ENCODE data around the gene TRMT61B.

Gene TRMT61B

DNA sequence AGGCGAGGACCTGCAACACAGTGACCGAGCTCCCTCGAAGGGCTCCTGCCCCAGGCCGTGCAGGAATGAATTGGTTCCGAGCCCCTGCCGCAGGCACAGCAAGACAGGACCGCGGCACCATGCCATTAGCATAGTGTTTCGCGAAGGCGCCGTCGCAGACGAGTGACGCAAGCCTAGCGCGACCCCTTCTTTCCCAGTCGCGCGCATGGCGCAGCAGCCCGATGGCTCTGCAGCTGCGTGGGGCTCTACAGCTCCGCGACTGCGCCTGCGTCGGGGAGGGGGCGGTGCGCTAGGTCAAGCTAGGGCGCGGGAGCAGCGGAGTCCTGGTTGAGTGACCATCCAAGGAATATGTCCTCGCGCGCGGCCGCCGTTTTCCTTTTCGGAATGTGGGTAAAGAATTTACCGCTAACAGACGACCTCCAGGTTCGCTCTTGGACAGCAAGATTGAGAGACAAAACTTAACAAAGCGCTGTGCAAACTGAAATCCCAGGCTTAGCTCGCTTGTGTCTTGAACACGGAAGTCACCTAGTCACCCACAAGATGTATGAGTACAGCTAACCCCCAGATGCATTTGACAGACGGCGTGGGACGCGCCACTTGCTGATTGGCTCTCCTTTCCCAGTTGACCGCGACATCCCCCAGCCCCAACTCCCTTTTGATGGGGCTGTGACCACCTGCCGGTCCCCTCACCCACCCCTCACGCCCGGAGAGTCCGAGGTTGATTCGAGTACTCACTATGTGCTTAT lies at the start of gene TRMT61B:
TSS of gene TRMT61B (minus strand) at position 164 of the 746 bp plus-strand sequence. CDS start at position 132, 32 bp downstream.
- DNase-seq, result peak; percentile 99

DNA sequence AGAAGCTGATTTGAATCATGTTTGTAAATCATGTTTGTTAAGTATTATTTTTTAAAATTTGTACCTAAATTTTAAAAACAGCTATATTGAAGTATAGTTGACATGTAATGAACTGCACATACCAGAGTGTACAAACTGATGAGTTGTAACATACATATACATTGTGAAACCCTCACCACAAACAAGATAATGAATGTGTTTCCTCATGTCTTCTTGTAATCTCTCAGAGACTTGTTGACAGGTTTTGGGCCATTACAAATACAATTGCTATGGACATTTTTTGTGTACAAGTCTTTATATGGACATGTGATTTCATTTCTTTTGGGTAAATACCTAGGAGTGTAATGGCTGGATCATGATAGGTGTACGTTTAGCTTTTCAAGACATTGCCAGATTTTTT lies 45.8 kb upstream of the TRMT61B start:
- no peak for DNase-seq

DNA sequence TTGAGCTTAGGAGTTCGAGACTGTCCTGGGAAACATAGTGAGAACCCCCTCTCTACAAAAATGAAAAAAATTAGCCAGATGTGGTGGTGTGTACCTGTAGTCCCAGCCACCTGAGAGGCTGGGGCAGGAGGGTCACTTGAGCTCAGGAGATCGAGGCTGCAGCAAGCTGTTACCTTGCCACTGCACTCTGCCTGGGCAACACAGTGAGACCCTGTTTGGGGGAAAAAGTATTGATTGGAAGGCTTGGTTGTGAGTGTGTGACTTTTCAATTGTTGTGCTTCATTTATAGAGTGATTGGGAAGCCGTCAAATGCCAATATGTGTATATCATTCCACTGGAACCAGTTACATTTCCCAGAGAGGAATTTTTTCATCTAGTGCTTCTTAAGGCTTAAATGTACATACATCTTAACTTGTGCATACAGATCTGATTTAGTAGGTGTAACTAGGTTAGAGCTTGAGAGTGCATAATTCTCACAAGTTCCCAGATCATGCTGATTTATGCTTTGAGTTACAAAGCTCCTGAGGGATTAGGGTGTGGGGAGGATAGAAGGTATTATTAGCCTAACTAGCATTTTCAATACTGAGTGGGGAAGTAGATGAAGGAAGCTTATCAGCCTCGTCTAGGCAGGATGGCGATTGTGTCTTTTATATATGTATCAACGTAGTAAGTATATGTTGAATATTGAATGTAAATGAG lies 39.7 kb upstream of the TRMT61B start:
- no peak for DNase-seq

DNA sequence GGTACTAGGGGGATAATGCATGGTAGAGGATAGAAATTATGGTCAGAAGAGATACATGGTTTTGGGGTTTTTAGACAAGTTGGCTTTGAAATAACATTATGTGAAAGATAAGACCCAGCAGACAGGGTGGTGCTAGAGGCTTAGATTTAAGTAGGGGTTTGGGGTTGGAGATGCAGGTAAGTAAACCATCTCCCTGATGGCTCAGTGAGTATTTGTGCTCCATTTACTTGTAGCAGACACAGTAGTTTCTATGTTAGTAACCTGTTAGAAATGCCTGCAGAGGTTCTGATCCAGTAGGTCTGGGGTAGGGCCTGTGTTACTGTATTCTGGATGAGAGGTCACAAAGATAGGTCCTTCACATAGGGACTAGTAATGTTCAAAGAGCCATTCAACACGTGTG lies 38.1 kb upstream of the TRMT61B start:
- DNase-seq, result no peak

DNA sequence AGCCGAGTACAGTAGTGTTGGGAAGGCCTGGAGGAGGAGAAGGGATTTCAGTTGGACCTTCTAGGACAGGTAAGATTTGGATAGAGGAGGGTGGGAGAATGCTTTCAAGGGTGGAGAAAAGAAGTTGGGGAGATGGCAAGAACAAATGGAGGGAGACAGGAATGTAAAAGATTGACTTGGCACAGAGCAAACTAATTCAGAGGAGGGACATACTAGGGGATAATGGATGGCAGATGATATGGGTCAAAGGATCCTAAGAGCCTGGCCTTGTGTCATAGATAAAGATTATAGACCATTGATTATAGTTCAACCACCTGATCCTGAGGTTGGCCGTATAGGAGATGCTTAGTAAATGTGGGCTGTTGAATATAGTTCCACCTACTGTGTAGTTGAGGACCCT lies 36.7 kb upstream of the TRMT61B start:
- DNase-seq, result no peak

DNA sequence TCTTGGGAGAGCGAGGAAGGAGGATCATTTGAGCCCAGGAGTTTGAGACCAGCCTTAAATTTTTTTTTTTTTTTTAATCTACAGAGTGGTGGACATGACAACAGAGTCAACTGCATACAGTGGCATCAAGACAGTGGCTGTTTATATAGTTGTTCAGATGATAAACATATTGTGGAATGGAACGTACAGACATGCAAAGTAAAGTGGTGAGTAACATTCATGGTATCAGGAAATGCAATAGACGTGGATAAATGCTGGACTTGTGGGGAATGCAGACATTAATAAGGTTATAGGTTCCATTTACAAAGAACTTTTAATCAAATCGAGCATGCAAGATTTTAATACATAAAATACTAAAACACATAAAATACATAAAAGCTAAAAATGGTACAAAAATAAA lies 36.3 kb upstream of the TRMT61B start:
- DNase-seq, result no peak

DNA sequence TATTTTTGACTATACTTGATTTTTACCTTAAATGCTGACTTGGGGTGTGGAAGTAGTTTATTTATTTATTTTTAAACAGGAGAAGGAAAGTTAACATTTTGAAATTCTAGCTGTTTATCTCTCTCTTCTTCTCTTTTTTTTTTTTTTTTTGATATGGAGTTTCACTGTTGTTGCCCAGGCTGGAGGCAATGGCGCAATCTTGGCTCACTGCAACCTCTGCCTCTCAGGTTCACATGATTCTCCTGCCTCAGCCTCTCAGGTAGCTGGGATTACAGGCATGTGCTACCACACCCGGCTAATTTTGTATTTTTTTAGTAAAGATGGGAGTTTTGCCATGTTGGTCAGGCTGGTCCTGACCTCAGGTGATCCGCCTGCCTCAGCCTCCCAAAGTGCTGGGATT lies 35.4 kb upstream of the TRMT61B start:
- no peak for DNase-seq

DNA sequence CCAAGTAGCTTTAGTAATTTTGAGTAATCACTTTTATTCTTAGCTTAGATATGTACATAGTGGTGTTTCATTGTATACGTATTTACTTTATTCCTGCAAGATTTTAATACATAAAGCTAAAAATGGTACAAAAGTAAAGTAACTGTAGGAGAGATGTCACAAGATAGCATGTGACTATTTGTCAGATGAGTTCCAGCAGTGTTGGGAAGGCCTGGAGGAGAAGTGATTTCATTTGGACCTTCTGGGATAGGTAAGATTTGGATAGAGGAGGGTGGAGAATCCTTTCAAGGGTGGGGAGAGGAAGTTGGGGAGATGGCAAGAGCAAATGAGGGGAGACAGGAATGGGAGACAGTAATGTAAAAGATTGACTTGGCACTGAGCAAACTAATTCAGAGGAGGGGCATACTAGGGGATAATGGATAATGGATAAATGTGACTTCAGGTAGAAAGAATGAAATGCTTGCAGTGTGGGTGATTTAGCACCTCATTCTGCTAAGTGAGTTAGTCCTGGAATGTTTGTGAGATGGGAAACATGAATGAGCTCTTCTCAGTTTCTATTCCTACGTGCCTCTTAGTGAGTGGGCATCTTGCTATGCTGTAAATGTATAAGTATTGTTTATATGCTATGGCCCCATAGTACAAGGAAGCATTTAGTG lies 34.8 kb upstream of the TRMT61B start:
- no peak for DNase-seq

DNA sequence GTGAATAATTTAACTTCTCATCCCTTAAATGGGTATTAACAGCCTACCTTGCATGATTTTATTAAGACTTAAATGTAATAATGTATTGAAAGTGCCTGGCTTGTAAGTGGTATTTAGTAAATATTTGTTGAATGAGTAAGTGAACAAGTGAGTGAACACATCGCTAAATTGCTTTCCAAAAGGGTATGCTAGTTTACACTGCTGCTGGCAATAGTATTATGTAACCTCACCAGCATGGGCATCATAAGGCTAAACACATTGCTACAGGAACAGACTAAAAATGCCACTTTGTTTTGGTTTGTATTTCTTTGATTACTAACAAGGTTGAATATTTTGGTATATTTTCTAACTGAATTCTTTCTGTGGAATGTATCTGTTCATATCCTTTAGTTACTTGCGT lies 34.2 kb upstream of the TRMT61B start:
- DNase-seq, result no peak

DNA sequence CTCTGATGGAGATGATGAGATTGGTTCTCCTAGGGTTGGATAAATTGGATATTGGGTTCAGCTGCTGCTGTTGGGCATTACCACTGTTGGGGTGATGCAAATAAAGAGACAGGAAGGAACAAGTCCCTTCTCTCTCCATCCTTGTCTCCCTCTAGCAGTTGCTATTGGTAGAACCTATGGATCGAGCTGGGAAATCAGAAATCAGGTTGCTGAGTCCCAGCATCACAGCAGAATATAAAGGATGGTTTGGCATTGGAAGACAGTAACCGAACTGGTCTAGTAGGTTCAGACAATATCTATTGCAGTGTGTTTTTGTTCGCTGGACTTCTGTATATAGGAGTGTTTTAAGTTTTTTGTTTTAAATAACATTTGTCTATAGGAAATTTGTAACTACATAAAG lies 32.5 kb upstream of the TRMT61B start:
- no peak for DNase-seq

DNA sequence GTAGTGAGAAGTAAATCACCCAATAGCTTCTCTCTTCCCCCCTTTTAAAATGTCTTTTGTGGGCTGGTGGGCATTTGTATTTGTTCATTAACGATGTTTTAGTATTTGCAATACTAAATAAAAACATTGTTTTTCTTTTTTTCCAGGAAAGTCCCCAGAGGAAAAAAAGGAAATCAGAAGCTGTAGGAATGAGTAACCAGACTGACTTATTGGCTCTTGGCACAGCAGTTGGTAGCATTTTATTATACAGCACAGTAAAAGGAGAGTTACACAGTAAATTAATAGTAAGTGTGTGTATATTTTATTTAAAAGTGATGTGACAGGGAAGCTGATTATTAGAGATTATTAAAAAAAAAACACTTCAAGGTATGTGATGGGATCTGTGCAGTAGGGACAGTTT lies 31.7 kb upstream of the TRMT61B start:
- DNase-seq, result no peak

DNA sequence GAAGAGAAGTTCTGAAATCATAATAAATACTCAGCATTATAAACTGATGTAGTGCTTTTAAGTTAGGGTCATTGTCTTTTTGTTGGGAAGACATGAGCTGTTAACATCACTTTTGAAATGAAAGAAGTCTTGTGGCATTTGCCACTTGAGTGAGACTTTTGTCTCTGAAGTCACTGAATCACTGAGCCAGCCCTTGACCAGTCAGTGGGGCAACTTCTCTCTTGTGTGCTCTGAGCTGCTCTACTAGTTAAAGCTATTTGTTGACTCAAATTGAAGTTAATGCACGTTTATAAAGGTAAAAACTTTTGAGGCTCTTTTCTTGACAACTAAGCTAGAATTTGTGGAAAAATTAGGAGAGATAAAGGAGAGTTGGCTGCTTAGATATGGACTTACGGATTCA lies 31.1 kb upstream of the TRMT61B start:
- no peak for DNase-seq

DNA sequence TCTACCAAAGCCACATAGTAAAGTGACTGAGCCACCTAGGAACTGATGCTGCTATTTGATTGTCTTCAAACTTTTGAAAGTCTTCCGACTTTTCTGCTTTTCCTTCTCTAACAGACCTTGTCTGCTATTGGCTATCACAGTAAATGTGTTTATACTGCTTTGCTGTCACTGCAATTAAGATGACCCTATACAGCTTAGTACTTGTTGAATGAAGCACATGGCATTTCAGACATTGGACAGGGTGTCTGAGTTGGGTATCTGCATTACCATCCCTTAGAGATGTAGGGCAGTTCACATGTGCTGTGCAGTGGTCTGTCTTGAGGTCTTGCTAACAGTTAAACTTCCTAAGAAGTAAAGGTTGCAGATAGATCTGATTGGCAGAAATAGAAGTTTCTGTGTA lies 27.9 kb upstream of the TRMT61B start:
- DNase-seq, result no peak

DNA sequence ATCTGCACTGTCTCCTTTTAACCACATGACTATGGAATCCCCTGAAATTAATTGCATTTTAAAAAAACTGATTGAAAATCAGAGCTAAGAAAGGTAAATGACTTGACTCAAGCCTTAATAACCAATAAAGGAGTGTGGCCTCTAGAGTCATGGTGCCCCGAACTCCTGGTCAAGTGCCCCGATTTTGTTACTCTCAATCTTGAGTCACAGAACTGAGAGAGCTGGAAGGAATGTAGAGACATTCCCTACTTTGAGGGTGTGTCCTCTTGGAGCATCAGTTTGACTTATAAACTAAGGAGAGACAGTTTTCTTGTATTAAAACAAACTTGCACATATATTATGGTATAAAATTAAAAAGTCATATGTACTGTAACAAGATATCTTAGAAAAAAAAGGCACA lies 26.8 kb upstream of the TRMT61B start:
- DNase-seq, result no peak

DNA sequence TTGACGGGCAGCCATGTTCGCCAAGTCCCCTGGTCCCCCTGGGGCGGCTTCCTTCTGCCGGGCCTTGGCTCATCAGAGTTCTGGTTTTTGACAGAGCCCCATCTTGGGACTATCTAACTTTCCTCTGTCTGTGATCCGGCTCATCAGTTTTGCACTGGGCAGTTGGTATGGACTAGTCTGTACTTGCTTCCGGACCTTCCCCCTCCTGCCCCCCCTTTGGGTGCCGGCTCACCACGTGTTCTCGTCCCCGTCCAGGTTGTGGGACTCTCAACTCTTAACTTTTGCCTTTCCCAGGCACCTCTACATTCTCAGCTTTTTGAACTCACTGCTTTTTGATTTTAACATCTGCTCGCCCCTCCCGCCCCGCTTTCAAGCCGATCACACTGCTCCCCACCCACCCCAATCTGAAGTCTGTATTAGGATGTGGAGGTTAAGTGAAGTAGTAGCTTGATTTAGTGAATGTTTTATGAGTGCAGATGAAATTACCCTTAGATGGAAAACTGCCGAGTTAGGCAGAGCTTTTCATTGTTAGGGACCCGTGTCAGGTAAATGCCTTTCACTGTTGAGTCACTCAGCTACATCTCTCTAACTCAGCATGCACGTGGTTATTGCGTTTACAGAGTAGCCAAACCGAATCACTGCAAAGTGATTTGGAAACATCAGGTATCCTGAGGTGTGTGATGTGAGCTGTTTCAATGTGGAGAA lies 25.2 kb upstream of the TRMT61B start:
- DNase-seq, result peak; percentile 86

DNA sequence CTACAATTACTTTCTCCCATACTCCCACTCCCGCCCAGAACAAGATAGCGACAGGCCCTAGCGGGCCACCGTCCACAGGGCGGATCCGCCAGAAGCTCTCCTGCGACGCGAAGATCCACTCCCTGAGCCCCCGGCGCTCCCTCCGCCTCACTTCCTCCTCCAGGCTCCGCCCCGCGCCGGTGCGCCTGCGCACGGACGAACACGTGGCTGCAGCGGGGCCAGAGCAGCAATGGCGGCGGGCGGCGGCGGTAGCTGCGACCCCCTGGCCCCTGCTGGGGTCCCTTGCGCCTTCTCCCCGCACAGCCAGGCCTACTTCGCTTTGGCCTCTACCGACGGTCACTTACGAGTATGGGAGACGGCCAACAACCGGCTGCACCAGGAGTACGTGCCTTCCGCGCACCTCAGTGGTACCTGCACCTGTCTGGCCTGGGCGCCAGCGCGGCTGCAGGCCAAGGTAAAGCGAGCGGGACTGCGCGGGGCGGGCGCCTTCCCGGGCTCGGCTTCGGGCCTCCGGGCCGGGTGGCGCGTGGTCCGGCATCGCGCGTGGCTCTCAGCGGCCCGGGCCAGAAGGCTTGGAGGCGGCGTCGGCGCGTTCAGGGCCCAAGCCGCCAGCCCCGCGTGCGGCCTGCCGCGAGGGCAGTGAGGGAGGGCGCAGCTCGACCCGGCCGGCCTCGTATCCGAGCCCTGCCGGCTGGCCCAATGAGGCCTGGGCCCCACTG lies 24.5 kb upstream of the TRMT61B start, which contains the start of gene WDR43:
TSS of gene WDR43 (plus strand) at position 198 of the 719 bp plus-strand sequence. CDS start at position 230, 32 bp downstream.
- DNase-seq, result peak; percentile 98

DNA sequence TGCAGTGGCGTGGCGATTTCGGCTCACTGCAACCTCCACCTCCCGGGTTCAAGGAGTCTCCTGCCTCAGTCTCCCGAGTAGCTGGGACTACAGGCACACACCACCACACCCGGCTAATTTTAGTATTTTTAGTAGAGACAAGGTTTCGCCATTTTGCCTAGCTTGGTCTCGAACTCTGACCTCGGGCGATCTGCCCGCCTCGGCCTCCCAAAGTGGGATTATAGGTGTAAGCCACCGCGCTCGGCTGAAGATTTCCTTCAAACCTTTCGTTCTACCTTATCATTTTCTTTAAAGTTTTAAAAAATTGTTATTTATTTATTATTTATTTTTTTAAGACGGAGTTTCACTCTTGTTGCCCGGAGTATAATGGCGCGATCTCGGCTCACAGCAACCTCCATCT lies 23.4 kb upstream of the TRMT61B start:
- DNase-seq, result no peak

DNA sequence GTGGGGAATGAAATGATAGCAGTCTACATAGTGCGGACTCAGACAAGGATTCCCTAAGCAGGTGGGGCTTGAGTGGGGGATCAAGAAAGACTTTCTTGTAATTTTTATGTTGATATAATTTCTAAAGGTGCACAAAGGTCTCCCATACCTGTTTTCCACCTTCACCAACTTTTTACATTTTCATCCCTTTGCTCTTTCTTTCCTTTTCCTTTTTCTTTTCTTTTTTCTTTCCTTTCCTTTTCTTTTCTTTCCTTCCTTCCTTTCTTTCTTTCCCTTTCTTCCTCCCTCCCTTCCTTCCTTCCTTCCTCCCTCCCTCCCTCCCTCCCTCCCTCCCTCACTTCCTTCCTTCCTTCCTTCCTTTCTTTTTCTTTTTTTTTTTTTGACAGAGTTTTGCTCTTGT lies 10.1 kb upstream of the TRMT61B start:
- no peak for DNase-seq

DNA sequence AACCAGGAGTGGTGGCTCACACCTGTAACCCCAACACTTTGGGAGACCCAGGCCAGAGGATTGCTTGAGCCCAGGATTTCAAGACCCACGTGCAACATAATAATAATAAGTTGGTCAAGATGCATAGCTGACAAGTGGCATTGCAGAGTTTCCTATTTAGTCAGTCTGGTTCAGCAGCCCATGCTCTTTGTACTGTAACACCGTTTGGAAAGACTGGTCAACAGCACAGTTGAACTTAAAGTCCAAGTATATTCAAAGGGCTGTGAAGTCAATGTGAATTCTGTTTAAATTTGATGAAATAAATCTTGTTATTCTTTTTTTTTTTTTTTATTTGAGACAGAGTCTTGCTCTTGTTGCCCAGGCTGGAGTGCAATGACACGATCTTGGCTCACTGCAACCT lies 1.5 kb upstream of the TRMT61B start:
- no peak for DNase-seq

DNA sequence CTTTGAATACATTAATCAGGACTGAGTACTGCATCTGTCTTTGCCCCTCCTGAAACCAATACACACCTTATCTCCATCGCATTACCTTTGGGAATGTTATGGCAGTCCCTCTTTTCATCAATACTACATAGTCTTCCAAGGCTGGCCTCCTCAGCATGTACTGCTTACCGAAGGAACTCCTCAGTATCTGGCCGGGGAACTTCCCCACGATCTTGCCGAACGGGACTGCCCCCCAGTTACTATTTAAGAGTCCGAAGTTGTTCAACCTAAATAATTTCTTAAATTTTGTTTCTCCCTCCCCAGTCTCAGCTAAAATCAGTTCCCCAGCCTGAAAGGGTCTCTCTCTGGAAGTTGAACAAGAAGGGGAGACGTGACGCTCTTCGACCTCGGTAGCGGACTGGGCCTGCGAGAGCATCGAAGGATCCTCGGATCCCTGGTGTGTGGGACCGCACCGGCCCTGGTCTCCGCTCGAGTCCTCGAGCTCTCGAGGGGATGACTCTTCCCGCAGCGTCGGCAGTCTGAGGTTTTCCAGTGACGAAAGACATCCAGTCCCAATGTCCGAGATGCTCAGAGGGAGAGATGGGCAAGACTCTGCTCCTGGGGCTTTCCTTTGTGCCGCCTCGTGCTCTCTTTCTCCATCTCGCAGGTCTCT lies 489 bp downstream of the TRMT61B start:
- DNase-seq, result no peak

DNA sequence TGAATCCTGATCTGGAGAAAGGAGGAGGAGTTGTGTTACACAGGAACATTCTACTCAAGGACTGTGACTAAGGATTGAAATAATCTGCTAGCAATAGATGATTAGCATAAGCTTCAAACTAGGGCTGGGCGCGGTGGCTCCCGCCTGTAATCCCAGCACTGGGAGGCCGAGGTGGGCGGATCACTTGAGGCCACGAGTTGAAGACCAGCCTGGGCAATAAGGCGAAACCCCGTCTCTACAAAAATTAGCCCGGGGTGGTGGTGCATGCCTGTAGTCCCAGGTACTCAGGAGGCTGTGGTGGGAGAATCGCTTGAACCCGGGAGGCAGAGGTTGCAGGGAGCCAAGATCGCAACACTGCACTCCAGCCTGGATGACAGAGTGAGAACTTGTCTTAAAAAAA lies 1.5 kb downstream of the TRMT61B start:
- no peak for DNase-seq

DNA sequence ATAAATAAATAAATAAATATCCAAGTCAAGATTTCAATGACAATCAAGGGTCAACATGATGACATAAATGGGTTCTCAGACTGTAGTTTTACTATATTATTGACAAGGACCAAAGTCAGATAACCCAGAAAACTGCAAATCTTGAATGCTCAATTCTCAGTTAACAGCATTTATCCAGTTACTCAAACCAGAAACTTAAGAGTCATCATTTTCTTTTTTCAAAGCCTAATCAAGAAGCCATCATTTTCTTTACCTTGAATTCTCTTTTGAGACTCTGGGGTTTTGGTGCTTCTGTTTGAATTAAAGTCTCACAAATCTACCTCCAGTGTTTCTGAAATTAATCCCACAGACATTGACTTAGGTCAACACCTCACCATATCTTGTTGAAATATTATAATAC lies 14.1 kb downstream of the TRMT61B start:
- no peak for DNase-seq

Measured in activated CD8-positive, alpha-beta memory T cell treated with anti-CD3 and anti-CD28 coated beads for 24 hours (primary cell).